Transverse colon (tissue), 4 donors: ENCODE measurements around the gene SLC2A1. TPM values are rescaled to one million over a fixed set of nuclear protein-coding genes. Genes with fewer than 3 reads are reported as not detected.

Experiments
- DNase-seq: peaks from one replicate; pipeline ENCODE4 v3.0.0-alpha.2; 2019
- H3K27ac ChIP-seq, 4 donors: fragments of 200-600 bp; sonication (generic); 2 replicates each; pipeline ENCODE4 v1.5.1; 2016 to 2018; ENCODE audit warnings: inconsistent platforms in 4 of 4
- H3K27me3 ChIP-seq: fragments of 200-600 bp; sonication (generic); 2 replicates; pipeline ENCODE4 v1.5.1; 2017; ENCODE audit warnings: inconsistent platforms
- H3K36me3 ChIP-seq, 4 donors: fragments of 200-600 bp; sonication (generic); 2 replicates each; pipeline ENCODE4 v1.5.1; 2017 to 2019; ENCODE audit warnings: inconsistent platforms in 4 of 4
- H3K4me1 ChIP-seq, 4 donors: fragments of 200-600 bp; sonication (generic); 2 replicates each; pipeline ENCODE4 v1.5.1; 2017 to 2020; ENCODE audit warnings: inconsistent platforms in 4 of 4
- H3K4me3 ChIP-seq, 4 donors: fragments of 200-600 bp; sonication (generic); 1 replicate in 1 of 4; 2 replicates in 3 of 4; pipeline versions ENCODE4 v1.5.1 to v1.6.1; 2017 to 2019; ENCODE audit warnings: inconsistent platforms in 4 of 4
- H3K9me3 ChIP-seq, 2 donors: fragments of 200-600 bp; sonication (generic); 2 replicates each; pipeline ENCODE4 v1.5.1; 2017 to 2019; ENCODE audit warnings: inconsistent platforms in 2 of 2
- EP300 ChIP-seq: sonication (generic); formaldehyde crosslinking; IDR thresholded peaks from one replicate; pipeline ENCODE4 v1.6.1; 2017; ENCODE audit warnings: antibody characterized with exemption, low read depth
- POLR2A ChIP-seq: fragments of 450-650 bp; IDR thresholded peaks from one replicate; pipeline ENCODE4 v1.6.1; 2016; ENCODE audit warnings: antibody characterized with exemption, mild to moderate bottlenecking, moderate library complexity
- POLR2AphosphoS5 ChIP-seq, 3 donors: sonication (generic); formaldehyde crosslinking; IDR thresholded peaks; one replicate each; pipeline ENCODE4 v1.6.1; 2016; ENCODE audit warnings: antibody characterized with exemption in 3 of 3
- WGBS, 2 donors: methylation state at CpG; one replicate each; pipeline ENCODE4 v1.1.5; 2018; ENCODE audit warnings: low coverage in 1 of 2; 5-methylcytosine and 5-hydroxymethylcytosine counted together
- in situ Hi-C, 4 donors: fragments of 200-750 bp; cut with MboI; loops; one replicate each; pipeline versions ENCODE4 v1.15.0 to v1.15.1; 2017; ENCODE audit warnings: low sequenced_read_pairs in 3 of 4, low pct_ligation_motif_present in 1 of 4, low pct_unique_long_range_greater_than_20kb in 1 of 4
- intact Hi-C: fragments of 100-400 bp; cut with DNase I; formaldehyde crosslinking; loops from one replicate; pipeline ENCODE4 v1.15.1; 2023; ENCODE audit warnings: low total_unique reads
- total RNA-seq, 4 donors: library from RNA; depleted of rRNA; stranded (reverse); fragments of >200 nt; gene quantifications; one replicate each; pipeline ENCODE4 v1.1.0, GENCODE V29; 2016
- TF ChIP-seq, protein P1 (sequence below), 5 experiments: fragments of 200-600 bp in 3 of 5; fragments of 450-650 bp in 2 of 5; sonication (generic) in 3 of 5; IDR thresholded peaks; 1 replicate in 2 of 5; 2 replicates in 3 of 5; pipeline ENCODE4 v1.5.1; 2016 to 2017; ENCODE audit warnings: antibody characterized with exemption in 5 of 5, inconsistent platforms in 3 of 5, mild to moderate bottlenecking in 2 of 5, moderate library complexity in 1 of 5

SLC2A1 gene
- total RNA-seq, 4 donors from 2014 or later: 37.2 to 98.9 (median 69.1) TPM

DNA sequence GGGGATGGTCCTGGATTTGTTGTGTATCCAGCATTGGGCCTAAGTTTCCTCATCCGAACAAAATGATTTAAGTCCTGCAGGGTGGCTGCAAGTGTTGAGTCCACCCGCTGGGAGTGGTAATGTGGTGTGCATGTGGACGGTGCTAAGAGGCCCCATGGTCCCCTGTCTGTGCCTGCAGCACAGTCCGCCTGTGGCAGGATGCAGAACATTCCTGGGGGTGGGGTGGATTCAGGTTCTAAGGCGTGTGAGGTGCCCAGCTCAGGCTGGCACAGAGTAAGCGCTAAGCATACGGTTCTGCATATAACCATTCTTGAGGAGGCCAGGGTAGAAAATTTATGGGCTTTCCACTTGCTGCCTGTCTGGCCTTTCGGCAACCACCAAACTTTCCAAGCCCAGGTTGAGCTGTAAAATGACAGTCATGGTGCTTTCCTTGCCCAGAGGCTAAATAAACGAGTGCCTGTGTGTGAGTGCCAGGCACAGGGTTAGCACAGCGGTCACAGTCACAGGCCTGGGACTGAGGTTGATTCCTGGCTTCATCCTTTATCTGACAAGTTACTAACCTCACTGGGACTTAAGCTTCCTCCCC lies 30.7 kb downstream of the SLC2A1 start:
- Histone ChIP-seq H3K9me3 (no peaks in the 10 kb centered on the region), H3K36me3 (peaks cover 0 to 22% (median 7%) of the 10 kb centered on the region in 4 donors), H3K4me3 (no peak overlapping the region), H3K4me1 (peaks cover 8 to 36% (median 28%) of the 10 kb centered on the region in 4 donors), H3K27me3 (no peaks in the 10 kb centered on the region), H3K27ac (no peak overlapping the region)
- intact Hi-C loops (no loop called here), in situ Hi-C loops (no loop called here)
- TF ChIP-seq EP300 (no peak), POLR2AphosphoS5 (IDR thresholded peaks at IDR 0.05) (no peak), POLR2A (no peak)
- TF ChIP-seq, protein P1, sequence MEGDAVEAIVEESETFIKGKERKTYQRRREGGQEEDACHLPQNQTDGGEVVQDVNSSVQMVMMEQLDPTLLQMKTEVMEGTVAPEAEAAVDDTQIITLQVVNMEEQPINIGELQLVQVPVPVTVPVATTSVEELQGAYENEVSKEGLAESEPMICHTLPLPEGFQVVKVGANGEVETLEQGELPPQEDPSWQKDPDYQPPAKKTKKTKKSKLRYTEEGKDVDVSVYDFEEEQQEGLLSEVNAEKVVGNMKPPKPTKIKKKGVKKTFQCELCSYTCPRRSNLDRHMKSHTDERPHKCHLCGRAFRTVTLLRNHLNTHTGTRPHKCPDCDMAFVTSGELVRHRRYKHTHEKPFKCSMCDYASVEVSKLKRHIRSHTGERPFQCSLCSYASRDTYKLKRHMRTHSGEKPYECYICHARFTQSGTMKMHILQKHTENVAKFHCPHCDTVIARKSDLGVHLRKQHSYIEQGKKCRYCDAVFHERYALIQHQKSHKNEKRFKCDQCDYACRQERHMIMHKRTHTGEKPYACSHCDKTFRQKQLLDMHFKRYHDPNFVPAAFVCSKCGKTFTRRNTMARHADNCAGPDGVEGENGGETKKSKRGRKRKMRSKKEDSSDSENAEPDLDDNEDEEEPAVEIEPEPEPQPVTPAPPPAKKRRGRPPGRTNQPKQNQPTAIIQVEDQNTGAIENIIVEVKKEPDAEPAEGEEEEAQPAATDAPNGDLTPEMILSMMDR (IDR thresholded peaks at IDR 0.05): no peak
- 85% methylated on average over 10 of the region's 10 CpGs; no CpG with 5 or more reads in 1 of the 2 donors for WGBS, 2 donors
- no peak for DNase-seq

DNA sequence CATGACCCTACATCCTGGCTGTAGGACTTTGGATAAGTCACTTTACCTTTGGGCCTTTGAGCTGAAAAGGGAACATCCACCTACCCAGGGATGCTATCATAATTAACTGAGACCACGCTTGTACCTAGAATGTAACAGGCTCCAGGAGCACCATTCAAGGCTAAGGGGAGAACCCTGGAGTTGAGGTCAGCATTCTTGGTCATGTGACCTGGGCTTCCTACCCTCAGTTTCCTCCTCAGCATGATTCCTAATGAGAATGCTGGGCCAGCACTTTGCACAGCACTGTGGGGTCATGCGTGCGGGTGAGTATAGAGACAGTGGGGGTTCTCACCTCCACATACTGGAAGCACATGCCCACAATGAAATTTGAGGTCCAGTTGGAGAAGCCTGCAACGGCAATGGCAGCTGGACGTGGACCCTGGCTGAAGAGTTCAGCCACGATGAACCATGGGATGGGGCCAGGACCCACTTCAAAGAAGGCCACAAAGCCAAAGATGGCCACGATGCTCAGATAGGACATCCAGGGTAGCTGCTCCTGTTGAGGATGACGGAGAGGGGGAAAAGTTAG lies 31.3 kb downstream of the SLC2A1 start:
- Histone ChIP-seq H3K4me3 (no peak overlapping the region), H3K27ac (no peak overlapping the region), H3K4me1 (peaks cover 5 to 30% (median 21%) of the 10 kb centered on the region in 4 donors), H3K27me3 (no peaks in the 10 kb centered on the region), H3K36me3 (peaks cover 0 to 22% (median 7%) of the 10 kb centered on the region in 4 donors), H3K9me3 (no peaks in the 10 kb centered on the region)
- TF ChIP-seq EP300 (no peak), POLR2AphosphoS5 (IDR thresholded peaks at IDR 0.05) (no peak), POLR2A (no peak)
- TF ChIP-seq, protein P1 (IDR thresholded peaks at IDR 0.05): no peak
- WGBS, 2 donors: 93% methylated on average over 8 of the region's 8 CpGs; no CpG with 5 or more reads in 1 of the 2 donors
- in situ Hi-C loops (no loop called here), intact Hi-C loops (no loop called here)
- DNase-seq: no peak

DNA sequence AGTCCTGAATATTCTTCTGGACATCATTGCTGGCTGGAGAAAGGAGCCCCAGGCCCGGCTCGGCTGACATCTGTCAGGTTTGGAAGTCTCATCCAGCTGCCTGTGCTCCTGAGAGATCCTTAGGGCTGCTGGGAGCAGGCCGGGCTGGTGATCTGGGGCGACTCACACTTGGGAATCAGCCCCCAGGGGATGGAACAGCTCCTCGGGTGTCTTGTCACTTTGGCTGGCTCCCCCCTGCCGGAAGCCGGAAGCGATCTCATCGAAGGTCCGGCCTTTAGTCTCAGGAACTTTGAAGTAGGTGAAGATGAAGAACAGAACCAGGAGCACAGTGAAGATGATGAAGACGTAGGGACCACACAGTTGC lies 31.8 kb downstream of the SLC2A1 start:
- Histone ChIP-seq H3K9me3 (no peaks in the 10 kb centered on the region), H3K4me1 (peaks cover under 1 to 25% (median 16%) of the 10 kb centered on the region in 4 donors), H3K36me3 (peaks cover 0 to 22% (median 7%) of the 10 kb centered on the region in 4 donors), H3K4me3 (no peak overlapping the region), H3K27me3 (no peaks in the 10 kb centered on the region), H3K27ac (no peak overlapping the region)
- WGBS, 2 donors: 95% methylated on average over 11 of the region's 11 CpGs; no CpG with 5 or more reads in 1 of the 2 donors
- intact Hi-C loops (no loop called here), in situ Hi-C loops (no loop called here)
- TF ChIP-seq EP300 (no peak), POLR2AphosphoS5 (IDR thresholded peaks at IDR 0.05) (no peak), POLR2A (no peak)
- TF ChIP-seq, protein P1 (IDR thresholded peaks at IDR 0.05): no peak
- DNase-seq: no peak

DNA sequence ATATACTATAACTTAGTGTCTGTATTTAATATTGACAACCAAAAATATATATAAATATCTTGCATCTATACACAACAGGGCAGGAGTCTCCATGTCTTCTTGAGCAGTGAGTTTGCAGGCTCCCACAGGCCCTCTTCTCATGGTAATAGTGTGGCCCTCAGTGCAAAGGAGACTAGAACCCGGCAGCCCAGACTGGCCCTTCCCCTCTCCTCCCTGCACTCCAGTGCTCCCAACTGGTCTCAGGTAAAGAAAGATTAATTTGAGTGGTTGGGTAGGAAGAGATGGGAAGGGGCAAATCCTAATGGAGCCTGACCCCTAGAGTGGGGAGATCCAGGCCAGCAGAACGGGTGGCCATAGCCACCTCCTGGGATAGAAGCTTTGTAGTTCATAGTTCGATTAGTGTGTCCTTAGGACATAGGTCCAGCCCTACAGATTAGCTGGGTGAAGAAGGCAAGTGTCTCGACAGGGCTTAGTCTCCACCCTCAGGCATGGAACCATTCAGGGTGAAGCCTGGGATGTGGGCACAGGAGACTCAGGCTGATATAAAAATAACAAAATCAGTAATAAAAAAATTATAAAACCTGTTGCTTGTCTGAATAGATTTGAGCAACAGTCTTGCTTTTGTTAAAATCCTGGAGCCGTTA lies 32.3 kb downstream of the SLC2A1 start:
- 90 to 100% methylated on average over 1 to 5 of the region's 5 CpGs for WGBS, 2 donors
- Histone ChIP-seq H3K27me3 (no peaks in the 10 kb centered on the region), H3K27ac (no peak overlapping the region), H3K9me3 (no peaks in the 10 kb centered on the region), H3K36me3 (peaks cover 0 to 22% (median 7%) of the 10 kb centered on the region in 4 donors), H3K4me3 (no peak overlapping the region), H3K4me1 (peaks cover 0 to 20% (median 11%) of the 10 kb centered on the region in 4 donors)
- no peak for DNase-seq
- in situ Hi-C loops (no loop called here), intact Hi-C loops (no loop called here)
- no peak for TF ChIP-seq POLR2AphosphoS5 (IDR thresholded peaks at IDR 0.05)
- no peak for TF ChIP-seq POLR2A
- no peak for TF ChIP-seq EP300
- TF ChIP-seq, protein P1 (IDR thresholded peaks at IDR 0.05): no peak
